Astrocyte (in vitro differentiated cells and primary cell): ENCODE results near the gene AGPS. TPM values are rescaled to one million over a fixed set of nuclear protein-coding genes. Genes with fewer than 3 reads are reported as not detected.
"Not testable (repeated sequence)": the region's sequence is repeated elsewhere in the genome, so short reads cannot be mapped to it uniquely, and the experiment has no call there.

Experiments used
- DNase-seq: peaks from one replicate; pipeline ENCODE4 v3.0.0-alpha.2; 2010; ENCODE audit warnings: low read depth
- FAIRE-seq: peaks from 2 replicates; lab custom pipeline; 2011; peaks lifted over from hg19 to GRCh38; lab: Jason Lieb, UNC
- H2AFZ ChIP-seq: 2 replicates; pipeline ENCODE4 v1.6.0; 2012; ENCODE audit warnings: low read depth, low read length, inconsistent platforms
- H3K27ac ChIP-seq: 2 replicates; pipeline ENCODE4 v1.5.1; 2011; ENCODE audit warnings: low read depth, low read length, inconsistent platforms
- H3K27me3 ChIP-seq: 2 replicates; pipeline ENCODE4 v1.6.0; 2011; ENCODE audit warnings: low read length, inconsistent platforms; ENCODE audit not compliant: insufficient read depth
- H3K36me3 ChIP-seq: 2 replicates; pipeline ENCODE4 v1.5.1; 2011; ENCODE audit warnings: low read length, inconsistent platforms; ENCODE audit not compliant: insufficient read depth
- H3K4me1 ChIP-seq: 2 replicates; pipeline ENCODE4 v1.5.1; 2011; ENCODE audit warnings: low read length, inconsistent platforms; ENCODE audit not compliant: insufficient read depth
- H3K4me2 ChIP-seq: 2 replicates; pipeline ENCODE4 v1.6.0; 2012; ENCODE audit warnings: low read length, inconsistent platforms
- H3K4me3 ChIP-seq: 2 replicates; pipeline ENCODE4 v1.5.1; 2011; ENCODE audit warnings: low read depth, mild to moderate bottlenecking, low read length, inconsistent platforms; ENCODE audit not compliant: insufficient read depth
- H3K79me2 ChIP-seq: 2 replicates; pipeline ENCODE4 v1.6.0; 2012; ENCODE audit warnings: mild to moderate bottlenecking, low read length, inconsistent platforms; ENCODE audit not compliant: insufficient read depth
- H3K9ac ChIP-seq: 2 replicates; pipeline ENCODE4 v1.6.0; 2012; ENCODE audit warnings: mild to moderate bottlenecking, low read length, inconsistent platforms
- H3K9me3 ChIP-seq: 2 replicates; pipeline ENCODE4 v1.5.1; 2012; ENCODE audit warnings: low read depth, mild to moderate bottlenecking, low read length, inconsistent platforms; ENCODE audit not compliant: insufficient read depth
- H4K20me1 ChIP-seq: 2 replicates; pipeline ENCODE4 v1.6.0; 2012; ENCODE audit warnings: low read length, inconsistent platforms; ENCODE audit not compliant: insufficient read depth
- H3K27ac Mint-ChIP-seq: one replicate; pipeline ENCODE4 v1.8.0; 2021; ENCODE audit warnings: mild to moderate bottlenecking, mixed read lengths; ENCODE audit not compliant: unreplicated experiment
- H3K27me3 Mint-ChIP-seq: one replicate; pipeline ENCODE4 v1.8.0; 2021; ENCODE audit warnings: low read depth, mixed read lengths; ENCODE audit not compliant: unreplicated experiment
- H3K36me3 Mint-ChIP-seq: one replicate; pipeline ENCODE4 v1.8.0; 2021; ENCODE audit warnings: low read depth, mixed read lengths; ENCODE audit not compliant: unreplicated experiment
- H3K4me1 Mint-ChIP-seq: one replicate; pipeline ENCODE4 v1.8.0; 2021; ENCODE audit warnings: low read depth, mixed read lengths; ENCODE audit not compliant: unreplicated experiment
- H3K4me3 Mint-ChIP-seq: one replicate; pipeline ENCODE4 v1.8.0; 2021; ENCODE audit warnings: mild to moderate bottlenecking, moderate library complexity, mixed read lengths; ENCODE audit not compliant: unreplicated experiment
- H3K9me3 Mint-ChIP-seq: one replicate; pipeline ENCODE4 v1.8.0; 2021; ENCODE audit warnings: mild to moderate bottlenecking, mixed read lengths; ENCODE audit not compliant: unreplicated experiment
- CTCF ChIP-seq: IDR thresholded peaks from 2 replicates; pipeline ENCODE4 v1.5.1; 2011; ENCODE audit warnings: low read depth, mild to moderate bottlenecking, inconsistent platforms, low read length, moderate library complexity; ENCODE audit not compliant: insufficient read depth
- EZH2 ChIP-seq: IDR thresholded peaks from 2 replicates; pipeline ENCODE4 v1.6.1; 2012; ENCODE audit warnings: mild to moderate bottlenecking, low read length, inconsistent platforms; ENCODE audit not compliant: insufficient read depth
- total RNA-seq: library from RNA; stranded (reverse); gene quantifications from 2 replicates; pipeline ENCODE4 v1.2.1, GENCODE V29; 2021

AGPS gene
- total RNA-seq, 1 donor from 2014 or later: 66.2 TPM

- TF ChIP-seq CTCF: no peak
- TF ChIP-seq EZH2: no peak
- H3K9me3 Mint-ChIP-seq: no peaks in the 10 kb centered on the region
- no peak overlapping the region for H3K27ac Mint-ChIP-seq
- Histone ChIP-seq H3K27ac (no peak overlapping the region), H2AFZ (no peak overlapping the region), H3K27me3 (no peaks in the 10 kb centered on the region), H3K4me3 (no peak overlapping the region), H3K79me2 (no peaks in the 10 kb centered on the region), H3K4me2 (no peak overlapping the region), H3K36me3 (no peaks in the 10 kb centered on the region), H4K20me1 (peaks cover 5% of the 10 kb centered on the region), H3K9me3 (no peaks in the 10 kb centered on the region), H3K4me1 (no peaks in the 10 kb centered on the region), H3K9ac (no peak overlapping the region)
- no peaks in the 10 kb centered on the region for H3K4me1 Mint-ChIP-seq
- no peaks in the 10 kb centered on the region for H3K27me3 Mint-ChIP-seq
- FAIRE-seq: no peak
- no peak overlapping the region for H3K4me3 Mint-ChIP-seq
- no peak for DNase-seq
- H3K36me3 Mint-ChIP-seq: no peaks in the 10 kb centered on the region
These were observed 44.4 kb upstream of the AGPS start for GRCh38 chr2:177348118-177348654.

DNA sequence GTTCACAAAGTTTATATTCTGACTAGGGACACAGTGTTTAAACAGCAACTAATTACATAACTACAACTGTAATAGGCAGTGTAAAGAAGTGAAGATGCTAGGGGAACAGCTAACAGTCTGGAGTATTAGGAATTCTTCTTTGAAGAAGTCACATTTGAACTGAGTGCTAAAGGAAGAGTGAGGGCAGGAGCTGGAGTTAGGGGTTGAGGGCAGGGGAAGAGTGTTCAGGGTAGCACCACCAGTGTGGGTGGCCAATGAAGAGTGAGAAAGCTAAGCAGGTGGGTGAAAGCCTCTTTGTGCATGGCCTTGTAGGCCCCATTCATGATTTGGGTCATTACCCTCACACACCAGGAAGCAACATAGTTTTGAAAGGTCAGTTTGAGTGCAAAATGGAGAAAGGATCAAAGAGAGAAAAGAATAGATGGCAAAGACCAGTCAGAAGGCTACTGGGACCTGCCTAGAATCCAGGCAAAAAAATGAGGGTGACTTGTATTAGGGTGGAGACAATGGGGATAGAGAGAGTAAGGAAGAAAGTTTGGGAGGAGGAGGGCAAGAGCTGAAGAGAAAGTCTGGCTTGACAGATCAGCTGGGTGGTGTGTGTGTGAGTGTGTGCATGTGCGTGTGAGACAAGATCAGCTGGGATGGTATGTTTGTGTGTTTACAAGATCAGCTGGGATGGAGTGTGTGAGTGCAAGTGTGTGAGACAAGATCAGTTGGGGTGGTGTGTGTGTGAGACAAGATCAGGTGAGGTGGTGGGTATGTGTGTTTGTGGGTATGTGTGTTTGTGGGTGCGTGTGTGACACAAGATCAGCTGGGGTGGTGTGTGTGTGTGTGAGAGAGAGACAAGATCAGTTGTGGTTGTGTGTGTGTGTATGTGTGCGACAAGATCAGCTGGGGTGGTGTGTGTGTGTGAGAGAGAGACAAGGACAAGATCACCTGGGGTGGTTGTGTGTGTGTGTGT lies 43.6 kb upstream of the AGPS start:
- FAIRE-seq (no peak), DNase-seq (no peak)
- Histone ChIP-seq H3K9ac (no peak overlapping the region), H3K4me2 (no peak overlapping the region), H3K27me3 (no peaks in the 10 kb centered on the region), H3K36me3 (no peaks in the 10 kb centered on the region), H4K20me1 (peaks cover 5% of the 10 kb centered on the region), H3K9me3 (no peaks in the 10 kb centered on the region), H2AFZ (no peak overlapping the region), H3K4me3 (no peak overlapping the region), H3K79me2 (no peaks in the 10 kb centered on the region), H3K27ac (no peak overlapping the region), H3K4me1 (no peaks in the 10 kb centered on the region)
- H3K27ac Mint-ChIP-seq: no peak overlapping the region
- H3K27me3 Mint-ChIP-seq: no peaks in the 10 kb centered on the region
- TF ChIP-seq CTCF (no peak), EZH2 (no peak)
- no peaks in the 10 kb centered on the region for H3K4me1 Mint-ChIP-seq
- no peaks in the 10 kb centered on the region for H3K36me3 Mint-ChIP-seq
- H3K4me3 Mint-ChIP-seq: no peak overlapping the region
- no peaks in the 10 kb centered on the region for H3K9me3 Mint-ChIP-seq

DNA sequence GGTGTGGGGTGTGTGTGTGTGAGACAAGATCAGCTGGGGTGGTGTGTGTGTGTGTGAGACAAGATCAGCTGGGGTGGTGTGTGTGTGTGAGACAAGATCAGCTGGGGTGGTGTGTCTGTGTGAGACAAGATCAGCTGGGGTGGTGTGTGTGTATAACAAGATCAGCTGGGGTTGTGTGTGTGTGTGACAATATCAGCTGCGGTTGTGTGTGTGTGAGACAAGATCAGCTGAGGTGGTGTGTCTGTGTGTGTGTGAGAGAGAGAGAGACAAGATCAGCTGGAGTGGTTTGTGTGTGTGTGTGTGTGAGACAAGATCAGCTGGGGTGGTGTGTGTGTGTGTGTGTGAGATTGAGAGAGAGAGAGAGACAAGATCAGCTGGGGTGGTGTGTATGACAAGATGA lies 41.9 kb upstream of the AGPS start:
- not testable (repeated sequence) for H3K27ac ChIP-seq, H3K36me3 Mint-ChIP-seq, H3K36me3 ChIP-seq, H3K4me2 ChIP-seq, H3K4me1 ChIP-seq, H4K20me1 ChIP-seq, H3K79me2 ChIP-seq, H3K27me3 Mint-ChIP-seq, DNase-seq, H3K9me3 ChIP-seq, FAIRE-seq, H3K4me3 ChIP-seq, H3K9me3 Mint-ChIP-seq, H3K9ac ChIP-seq, H3K27me3 ChIP-seq, H3K4me3 Mint-ChIP-seq, H3K27ac Mint-ChIP-seq, H3K4me1 Mint-ChIP-seq, H2AFZ ChIP-seq

DNA sequence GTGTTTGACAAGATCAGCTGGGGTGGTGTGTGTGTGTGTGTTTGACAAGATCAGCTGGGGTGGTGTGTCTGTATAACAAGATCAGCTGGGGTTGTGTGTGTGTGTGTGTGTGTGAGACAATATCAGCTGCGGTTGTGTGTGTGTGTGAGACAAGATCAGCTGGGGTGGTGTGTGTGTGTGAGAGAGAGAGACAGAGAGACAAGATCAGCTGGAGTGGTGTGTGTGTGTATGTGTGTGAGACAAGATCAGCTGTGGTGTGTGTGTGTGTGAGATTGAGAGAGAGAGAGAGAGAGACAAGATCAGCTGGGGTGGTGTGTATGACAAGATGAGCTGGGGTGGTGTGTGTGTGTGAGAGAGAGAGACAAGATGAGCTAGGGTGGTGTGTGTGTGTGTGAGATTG lies 41.5 kb upstream of the AGPS start:
- not testable (repeated sequence) for H3K27ac Mint-ChIP-seq, H3K4me1 ChIP-seq, H3K4me2 ChIP-seq, H3K36me3 Mint-ChIP-seq, H3K4me3 ChIP-seq, H3K27ac ChIP-seq, H4K20me1 ChIP-seq, FAIRE-seq, H3K27me3 ChIP-seq, H3K9ac ChIP-seq, H3K36me3 ChIP-seq, H3K4me1 Mint-ChIP-seq, H3K9me3 Mint-ChIP-seq, H2AFZ ChIP-seq, H3K79me2 ChIP-seq, H3K9me3 ChIP-seq, H3K27me3 Mint-ChIP-seq, H3K4me3 Mint-ChIP-seq, DNase-seq
